SH-SY5Y (cell line): ENCODE data around the gene DDIT3.

Source experiments
- GATA2 ChIP-seq: IDR thresholded peaks from 2 replicates; pipeline ENCODE4 v1.6.1; 2011; ENCODE audit warnings: mild to moderate bottlenecking, low read depth, low read length
- GATA3 ChIP-seq: IDR thresholded peaks from 2 replicates; pipeline ENCODE4 v1.6.1; 2011; ENCODE audit warnings: low read depth, mild to moderate bottlenecking, low read length, moderate library complexity

- TF ChIP-seq GATA3 (no peak), GATA2 (no peak)
Observed at GRCh38 chr12:57513266-57513665, 7.0 kb downstream of the DDIT3 start.
